Spinal cord (tissue), 10 donors: Measurements from ENCODE around the gene ZNF808. TPM values are rescaled to one million over a fixed set of nuclear protein-coding genes. Genes with fewer than 3 reads are reported as not detected.
"Not testable (repeated sequence)": the region's sequence is repeated elsewhere in the genome, so short reads cannot be mapped to it uniquely, and the experiment has no call there.

Source experiments
- DNase-seq, 6 donors: peaks; one replicate each; pipeline versions ENCODE4 v3.0.0 to v3.0.0-alpha.2; 2013 to 2015; ENCODE audit warnings: low spot score in 6 of 6, low read depth in 4 of 6
- H3K27ac ChIP-seq: one replicate; pipeline ENCODE4 v1.5.1; 2013; ENCODE audit warnings: low read depth, low read length, control low read depth
- H3K27me3 ChIP-seq: one replicate; pipeline ENCODE4 v1.6.1; 2013; ENCODE audit warnings: low read length; ENCODE audit not compliant: control insufficient read depth, insufficient read depth
- H3K36me3 ChIP-seq: one replicate; pipeline ENCODE4 v1.6.1; 2013; ENCODE audit warnings: low read length; ENCODE audit not compliant: control insufficient read depth, insufficient read depth
- H3K4me1 ChIP-seq: one replicate; pipeline ENCODE4 v1.6.1; 2013; ENCODE audit warnings: low read length; ENCODE audit not compliant: control insufficient read depth, insufficient read depth
- H3K4me3 ChIP-seq: one replicate; pipeline ENCODE4 v1.5.1; 2013; ENCODE audit warnings: low read depth, low read length, control low read depth
- H3K9me3 ChIP-seq: one replicate; pipeline ENCODE4 v1.6.1; 2013; ENCODE audit warnings: low read length; ENCODE audit not compliant: control insufficient read depth, insufficient read depth
- WGBS: methylation state at CpG from one replicate; pipeline ENCODE4 v1.1.5; 2013; ENCODE audit warnings: missing lambda C conversion rate; ENCODE audit not compliant: insufficient coverage; 5-methylcytosine and 5-hydroxymethylcytosine counted together
- polyA plus RNA-seq, 2 donors: library from polyadenylated mRNA; unstranded; fragments of 120-200 nt; gene quantifications; one replicate each; pipeline ENCODE4 v1.2.1, GENCODE V29; 2013; ENCODE audit not compliant: insufficient read length in 2 of 2
- total RNA-seq, 2 donors: library from RNA; depleted of rRNA in 1 of 2; stranded (reverse); fragments of 120-200 nt in 1 of 2; fragments of >200 nt in 1 of 2; gene quantifications; one replicate each; pipeline versions ENCODE4 v1.2.3 to v1.2.4, GENCODE V29; 2013 to 2014
- donor health status: healthy.

Gene ZNF808
- total and polyA plus RNA-seq, 4 donors, result 6.4 to 38.4 (median 17.2) TPM

- H3K4me1 ChIP-seq, result no peaks in the 10 kb centered on the region
- H3K36me3 ChIP-seq, result peaks cover 14% of the 10 kb centered on the region
- peaks cover 7% of the 10 kb centered on the region for H3K9me3 ChIP-seq
- no peak for DNase-seq
- H3K27ac ChIP-seq, result no peak overlapping the region
- 100% methylated on average over 9 of the region's 15 CpGs for WGBS
- H3K4me3 ChIP-seq, result no peak overlapping the region
- H3K27me3 ChIP-seq, result no peaks in the 10 kb centered on the region
These were observed 26.9 kb downstream of the ZNF808 start for GRCh38 chr19:52554216-52554971.

- Histone ChIP-seq H3K4me3 (no peak overlapping the region), H3K36me3 (peaks cover 16% of the 10 kb centered on the region), H3K27me3 (no peaks in the 10 kb centered on the region), H3K4me1 (no peaks in the 10 kb centered on the region), H3K9me3 (peaks cover 7% of the 10 kb centered on the region), H3K27ac (no peak overlapping the region)
- 100% methylated on average over 6 of the region's 16 CpGs for WGBS
- no peak for DNase-seq
These were observed 29.9 kb downstream of the ZNF808 start for GRCh38 chr19:52557231-52557995.

- not testable (repeated sequence) for H3K4me3 ChIP-seq, H3K27ac ChIP-seq, H3K27me3 ChIP-seq, H3K9me3 ChIP-seq, DNase-seq, H3K4me1 ChIP-seq
- peaks cover 16% of the 10 kb centered on the region for H3K36me3 ChIP-seq
- 20% methylated on average over 1 of the region's 5 CpGs for WGBS
These were observed 31.4 kb downstream of the ZNF808 start for GRCh38 chr19:52558732-52559445.

GRCh38 chr19:52561611-52562010, 34.1 kb downstream of the ZNF808 start:
- not testable (repeated sequence) for H3K27me3 ChIP-seq, DNase-seq, H3K4me1 ChIP-seq, H3K27ac ChIP-seq, H3K36me3 ChIP-seq, H3K9me3 ChIP-seq, H3K4me3 ChIP-seq
- no CpG with 5 or more reads among the region's 8 CpGs for WGBS

- H3K4me3 ChIP-seq, result no peak overlapping the region
- H3K9me3 ChIP-seq, result no peaks in the 10 kb centered on the region
- H3K27me3 ChIP-seq, result no peaks in the 10 kb centered on the region
- peaks cover 14% of the 10 kb centered on the region for H3K4me1 ChIP-seq
- H3K36me3 ChIP-seq, result peaks cover 2% of the 10 kb centered on the region
- no peak overlapping the region for H3K27ac ChIP-seq
- WGBS, result no CpG with 5 or more reads among the region's 6 CpGs
- no peak for DNase-seq
These were observed 38.7 kb downstream of the ZNF808 start for GRCh38 chr19:52566121-52566520.

GRCh38 chr19:52566588-52566987, 39.1 kb downstream of the ZNF808 start:
- peaks cover 2% of the 10 kb centered on the region for H3K36me3 ChIP-seq
- WGBS, result no CpG with 5 or more reads among the region's 2 CpGs

GRCh38 chr19:52567921-52568320, 40.5 kb downstream of the ZNF808 start:
- Histone ChIP-seq H3K36me3 (peaks cover 3% of the 10 kb centered on the region), H3K27ac (no peak overlapping the region), H3K9me3 (no peaks in the 10 kb centered on the region), H3K4me3 (no peak overlapping the region), H3K4me1 (peaks cover 15% of the 10 kb centered on the region), H3K27me3 (no peaks in the 10 kb centered on the region)
- no peak for DNase-seq
- WGBS, result 96% methylated on average over 12 of the region's 14 CpGs

More at GRCh38 chr19:52566588-52566987, 39.1 kb downstream of the ZNF808 start:
- Histone ChIP-seq H3K27ac (no peak overlapping the region), H3K9me3 (no peaks in the 10 kb centered on the region), H3K4me3 (no peak overlapping the region), H3K4me1 (peaks cover 15% of the 10 kb centered on the region), H3K27me3 (no peaks in the 10 kb centered on the region)
- no peak for DNase-seq

GRCh38 chr19:52569638-52569999, 42.2 kb downstream of the ZNF808 start:
- peak in 2 of 6 donors; percentile 7 to 70 for DNase-seq
- Histone ChIP-seq H3K4me1 (peaks cover 15% of the 10 kb centered on the region), H3K27ac (peak overlapping the region; percentile 85), H3K4me3 (peak overlapping the region; percentile 71)
- not testable (repeated sequence) for H3K9me3 ChIP-seq, H3K36me3 ChIP-seq, H3K27me3 ChIP-seq
- 0% methylated on average over 12 of the region's 13 CpGs for WGBS

GRCh38 chr19:52570000-52570861, 42.8 kb downstream of the ZNF808 start, which contains the start of gene ZNF701:
TSS of gene ZNF701 (plus strand) at chr19:52570287. CDS start at chr19:52574148, 3,861 bp downstream.
- Histone ChIP-seq H3K4me1 (peaks cover 15% of the 10 kb centered on the region), H3K27ac (peak within 1 kb of the TSS; percentile 85), H3K27me3 (no peaks in the 10 kb centered on the region), H3K9me3 (no peaks in the 10 kb centered on the region), H3K4me3 (peak within 1 kb of the TSS; percentile 71), H3K36me3 (peaks cover 8% of the 10 kb centered on the region)
- peak; percentile 79 to 98 (median 88) for DNase-seq
- under 1% methylated on average over 48 of the region's 57 CpGs for WGBS
